Endothelial cell of umbilical vein (primary cell): ENCODE results near the gene MAP2K5. TPM values are rescaled to one million over a fixed set of nuclear protein-coding genes. Genes with fewer than 3 reads are reported as not detected.
A peak's percentile ranks its signal among the peaks of the same experiment; 100 is the strongest.

Source experiments
- BruUV-seq: library from RNA; stranded (reverse); fragments of 400-500 nt; replicated peaks from 2 replicates; lab custom pipeline; 2021; lab: Mats Ljungman, UMichigan
- CTCF ChIA-PET: fragments of 300-600, 350-600 bp; sonication (Branson Sonifier 250); formaldehyde crosslinking; loops from one replicate; lab custom pipeline; 2021; ENCODE audit warnings: antibody characterized with exemption, inconsistent platforms; lab: Charles Lee
- POLR2A ChIA-PET: fragments of 300-600, 350-600 bp; sonication (Branson Sonifier 250); formaldehyde crosslinking; loops from one replicate; lab custom pipeline; 2021; ENCODE audit warnings: antibody characterized with exemption, inconsistent platforms; lab: Charles Lee
- DNase-seq: peaks from one replicate; pipeline ENCODE4 v3.0.0-alpha.2; 2011; ENCODE audit warnings: low read depth, low spot score
- FAIRE-seq: peaks from 2 replicates; lab custom pipeline; 2011; peaks lifted over from hg19 to GRCh38; lab: Jason Lieb, UNC
- H2AFZ ChIP-seq: 2 replicates; pipeline ENCODE4 v1.6.0; 2012; ENCODE audit warnings: low read depth, low read length, control low read depth, inconsistent platforms
- H3K27ac ChIP-seq: 2 replicates; pipeline ENCODE4 v1.5.1; 2011; ENCODE audit warnings: low read depth, mild to moderate bottlenecking, control low read depth, low read length, moderate library complexity; ENCODE audit not compliant: insufficient read depth
- H3K27me3 ChIP-seq, 2 experiments: 2 replicates each; pipeline versions ENCODE4 v1.6.0 to v1.6.1; 2011; ENCODE audit warnings: low read length in 2 of 2, mixed read lengths in 1 of 2; ENCODE audit not compliant: control insufficient read depth in 2 of 2, insufficient read depth in 2 of 2
- H3K36me3 ChIP-seq, 2 experiments: 2 replicates in 1 of 2; 3 replicates in 1 of 2; pipeline ENCODE4 v1.5.1; 2011; ENCODE audit warnings: low read length in 2 of 2, mild to moderate bottlenecking in 1 of 2, moderate library complexity in 1 of 2; ENCODE audit not compliant: control insufficient read depth in 2 of 2, insufficient read depth in 2 of 2; ENCODE audit errors: extremely low read depth in 1 of 2
- H3K4me1 ChIP-seq: 3 replicates; pipeline ENCODE4 v1.5.1; 2011; ENCODE audit warnings: mild to moderate bottlenecking, low read length; ENCODE audit not compliant: control insufficient read depth, insufficient read depth; ENCODE audit errors: extremely low read depth
- H3K4me2 ChIP-seq: 2 replicates; pipeline ENCODE4 v1.6.1; 2011; ENCODE audit warnings: low read length, control low read depth, mixed read lengths; ENCODE audit not compliant: insufficient read depth
- H3K4me3 ChIP-seq, 3 experiments: fragments of 200-600 bp in 1 of 3; sonication (generic), shearing (Covaris generic) in 1 of 3; replicated peaks in 1 of 3; 2 replicates each; pipeline ENCODE4 v1.5.1; 2011 to 2016; ENCODE audit warnings: control low read depth in 3 of 3, low read length in 3 of 3, mild to moderate bottlenecking in 2 of 3, inconsistent platforms in 1 of 3, low read depth in 1 of 3, moderate library complexity in 1 of 3; ENCODE audit not compliant: insufficient read depth in 1 of 3
- H3K79me2 ChIP-seq: 2 replicates; pipeline ENCODE4 v1.6.0; 2012; ENCODE audit warnings: low read length, inconsistent platforms; ENCODE audit not compliant: control insufficient read depth, insufficient read depth
- H3K9ac ChIP-seq: replicated peaks from 2 replicates; pipeline ENCODE3; 2011; ENCODE audit warnings: low read length, control low read depth; ENCODE audit not compliant: insufficient read depth; ENCODE audit errors: extremely low read depth
- H3K9me1 ChIP-seq: replicated peaks from 3 replicates; pipeline ENCODE4 v1.6.0; 2011; ENCODE audit warnings: mild to moderate bottlenecking, low read length; ENCODE audit not compliant: control insufficient read depth, insufficient read depth; ENCODE audit errors: extremely low read depth
- H3K9me3 ChIP-seq: replicated peaks from 2 replicates; pipeline ENCODE4 v1.5.1; 2012; ENCODE audit warnings: low read length, inconsistent platforms; ENCODE audit not compliant: control insufficient read depth, insufficient read depth
- H4K20me1 ChIP-seq: replicated peaks from 2 replicates; pipeline ENCODE3; 2011; ENCODE audit warnings: mild to moderate bottlenecking, low read length; ENCODE audit not compliant: control insufficient read depth, insufficient read depth; ENCODE audit errors: extremely low read depth
- CTCF ChIP-seq, 2 donors: IDR thresholded peaks; 1 replicate in 1 of 2; 2 replicates in 1 of 2; pipeline ENCODE4 v1.5.1; 2011; ENCODE audit warnings: low read length in 2 of 2, mild to moderate bottlenecking in 2 of 2, moderate library complexity in 2 of 2, control low read depth in 1 of 2, inconsistent platforms in 1 of 2, low read depth in 1 of 2; ENCODE audit not compliant: insufficient read depth in 1 of 2; ENCODE audit errors: extremely low read depth in 1 of 2
- EZH2 ChIP-seq: IDR thresholded peaks from 2 replicates; pipeline ENCODE4 v1.6.1; 2012; ENCODE audit warnings: borderline replicate concordance, low read depth, mild to moderate bottlenecking, moderate library complexity, low read length, inconsistent platforms; ENCODE audit not compliant: severe bottlenecking
- FOS ChIP-seq: IDR thresholded peaks from 2 replicates; pipeline ENCODE4 v1.6.1; 2011; ENCODE audit warnings: mild to moderate bottlenecking, low read length, moderate library complexity, borderline replicate concordance; ENCODE audit not compliant: insufficient read depth
- GATA2 ChIP-seq: IDR thresholded peaks from 2 replicates; pipeline ENCODE4 v1.7.0; 2011; ENCODE audit warnings: low read depth, mild to moderate bottlenecking, moderate library complexity, mixed read lengths, low read length; ENCODE audit not compliant: insufficient read length, insufficient read depth
- JUN ChIP-seq: IDR thresholded peaks from 2 replicates; pipeline ENCODE4 v1.6.1; 2011; ENCODE audit warnings: borderline replicate concordance, low read depth; ENCODE audit not compliant: insufficient read length, insufficient read depth
- MAX ChIP-seq: IDR thresholded peaks from 2 replicates; pipeline ENCODE4 v1.6.1; 2011; ENCODE audit not compliant: insufficient read depth, insufficient read length
- MYC ChIP-seq: IDR thresholded peaks from one replicate; pipeline ENCODE4 v1.6.1; 2011; ENCODE audit warnings: mild to moderate bottlenecking, low read depth, low read length
- POLR2A ChIP-seq: IDR thresholded peaks from 2 replicates; pipeline ENCODE4 v1.6.1; 2012; ENCODE audit warnings: low read depth, mild to moderate bottlenecking, control low read depth, low read length
- POLR2AphosphoS5 ChIP-seq: IDR thresholded peaks from 2 replicates; pipeline ENCODE4 v1.6.1; 2012; ENCODE audit warnings: low read depth, mild to moderate bottlenecking, control low read depth, low read length, moderate library complexity; ENCODE audit not compliant: insufficient read depth
- dilution Hi-C: fragments of 300-500 bp; cut with MboI; formaldehyde crosslinking; loops from one replicate; pipeline ENCODE4 v1.15.0; 2019; ENCODE audit warnings: low sequenced_read_pairs; ENCODE audit not compliant: extremely low pct_ligation_motif_present
- intact Hi-C: fragments of 100-400 bp; cut with micrococcal nuclease; formaldehyde crosslinking; loops from one replicate; pipeline ENCODE4 v1.10.0; 2022
- polyA plus RNA-seq, 4 experiments: library from polyadenylated mRNA; depleted of rRNA in 3 of 4; stranded (reverse) in 3 of 4; unstranded in 1 of 4; fragments of >200 nt; gene quantifications; 2 replicates each; pipeline versions ENCODE4 v1.2.1 to v1.2.3, GENCODE V29; 2011 to 2012; ENCODE audit warnings: missing spikeins in 1 of 4
- total RNA-seq: library from RNA; stranded (reverse); gene quantifications from 2 replicates; pipeline ENCODE4 v1.2.3, GENCODE V29; 2021

Gene MAP2K5
- total and polyA plus RNA-seq, 2 donors (not counting 3 experiments of a cell fraction or from before 2014, with no cell fraction given): 4.9 to 24.7 TPM

- POLR2A ChIA-PET: no interaction called here
- Histone ChIP-seq H3K36me3 (no peaks in the 10 kb centered on the region), H3K4me3 (no peak overlapping the region), H3K9me3 (no peaks in the 10 kb centered on the region), H3K4me2 (no peak overlapping the region), H2AFZ (no peak overlapping the region), H3K27me3 (peaks cover 78 to 96% of the 10 kb centered on the region in 2 experiments), H4K20me1 (no peaks in the 10 kb centered on the region), H3K9me1 (no peaks in the 10 kb centered on the region), H3K79me2 (no peaks in the 10 kb centered on the region), H3K4me1 (peaks cover 2% of the 10 kb centered on the region), H3K27ac (no peak overlapping the region), H3K9ac (no peak overlapping the region)
- TF ChIP-seq EZH2 (peak; percentile 99), MYC (no peak)
- no TSS peak for BruUV-seq
- DNase-seq (no peak), FAIRE-seq (no peak)
- CTCF ChIA-PET: interaction anchor here (1.0 to 1.5 kb wide), 3 partner anchors 12 to 210 kb away, joined by 3 to 4 read pairs (median 3); no protein-coding TSS in a partner anchor
- dilution Hi-C loops (no loop called here), intact Hi-C loops (no loop called here)
Measured at GRCh38 chr15:67823314-67824196, 281.1 kb downstream of the MAP2K5 start.

GRCh38 chr15:67824197-67824968 is 281.9 kb downstream of the MAP2K5 start:
- peaks cover 2% of the 10 kb centered on the region for H3K4me1 ChIP-seq
- CTCF ChIA-PET: interaction anchor here (1.0 to 1.5 kb wide), 5 partner anchors 12 to 878 kb away, joined by 3 to 6 read pairs (median 3); no protein-coding TSS in a partner anchor
- no peak overlapping the region for H3K4me2 ChIP-seq
- POLR2A ChIA-PET: no interaction called here
- H3K4me3 ChIP-seq: no peak overlapping the region
- no peak for FAIRE-seq
- TF ChIP-seq MYC (no peak), JUN (no peak), GATA2 (no peak), FOS (no peak), MAX (no peak), POLR2A (no peak), CTCF (IDR thresholded peaks at IDR 0.05; ENCODE audit: extremely low read depth in 1 of 2, insufficient read depth in 1 of 2, low read depth in 1 of 2, low read length in 2 of 2) (no peak), POLR2AphosphoS5 (no peak), EZH2 (peak; percentile 13)
- DNase-seq: no peak
- H2AFZ ChIP-seq: no peak overlapping the region
- H3K79me2 ChIP-seq: no peaks in the 10 kb centered on the region
- no peaks in the 10 kb centered on the region for H3K9me1 ChIP-seq
- H3K9ac ChIP-seq: no peak overlapping the region
- H3K9me3 ChIP-seq: no peaks in the 10 kb centered on the region
- intact Hi-C loops: no loop called here
- dilution Hi-C loops: no loop called here
- H3K36me3 ChIP-seq: no peaks in the 10 kb centered on the region
- BruUV-seq: no TSS peak
- peaks cover 76 to 98% of the 10 kb centered on the region in 2 experiments for H3K27me3 ChIP-seq
- no peaks in the 10 kb centered on the region for H4K20me1 ChIP-seq
- H3K27ac ChIP-seq: no peak overlapping the region
